SU-DHL-6 (cell line): Measurements from ENCODE around the gene FKBP10.

Experiments used
- EZH2phosphoT487 ChIP-seq: fragments of 200-600 bp; sonication (generic), shearing (Covaris generic); conservative IDR thresholded peaks from 2 replicates; pipeline ENCODE4 v1.6.1; 2018; ENCODE audit warnings: mild to moderate bottlenecking, antibody characterized with exemption, low read length, moderate library complexity, mixed read lengths
- TF ChIP-seq, protein P1 (sequence below): fragments of 200-600 bp; sonication (generic); IDR thresholded peaks from one replicate; pipeline ENCODE4 v1.5.1; 2017; ENCODE audit warnings: antibody characterized with exemption, mild to moderate bottlenecking, low read length, moderate library complexity; ENCODE audit not compliant: insufficient read depth, poor library complexity, severe bottlenecking

DNA sequence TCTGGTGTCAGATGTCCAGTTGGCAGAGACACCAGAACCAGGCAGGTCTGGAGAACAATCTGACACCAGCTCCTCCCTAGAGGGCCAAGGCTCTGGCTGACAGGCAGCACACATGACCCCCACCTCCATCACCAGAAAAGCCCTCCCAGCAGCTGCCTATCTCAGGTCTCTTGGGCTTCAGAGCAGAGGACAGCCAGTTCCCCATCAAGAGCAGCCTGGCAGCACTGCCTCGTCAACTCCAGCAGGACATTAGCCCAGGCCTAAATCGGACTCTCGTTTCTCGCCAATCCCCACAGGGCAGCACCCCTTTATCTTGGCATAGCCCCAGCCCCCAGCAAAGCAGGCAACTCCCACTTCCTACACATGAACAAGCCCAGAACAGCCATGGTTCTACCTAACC, 30.7 kb upstream of the FKBP10 start:
- TF ChIP-seq, protein P1, sequence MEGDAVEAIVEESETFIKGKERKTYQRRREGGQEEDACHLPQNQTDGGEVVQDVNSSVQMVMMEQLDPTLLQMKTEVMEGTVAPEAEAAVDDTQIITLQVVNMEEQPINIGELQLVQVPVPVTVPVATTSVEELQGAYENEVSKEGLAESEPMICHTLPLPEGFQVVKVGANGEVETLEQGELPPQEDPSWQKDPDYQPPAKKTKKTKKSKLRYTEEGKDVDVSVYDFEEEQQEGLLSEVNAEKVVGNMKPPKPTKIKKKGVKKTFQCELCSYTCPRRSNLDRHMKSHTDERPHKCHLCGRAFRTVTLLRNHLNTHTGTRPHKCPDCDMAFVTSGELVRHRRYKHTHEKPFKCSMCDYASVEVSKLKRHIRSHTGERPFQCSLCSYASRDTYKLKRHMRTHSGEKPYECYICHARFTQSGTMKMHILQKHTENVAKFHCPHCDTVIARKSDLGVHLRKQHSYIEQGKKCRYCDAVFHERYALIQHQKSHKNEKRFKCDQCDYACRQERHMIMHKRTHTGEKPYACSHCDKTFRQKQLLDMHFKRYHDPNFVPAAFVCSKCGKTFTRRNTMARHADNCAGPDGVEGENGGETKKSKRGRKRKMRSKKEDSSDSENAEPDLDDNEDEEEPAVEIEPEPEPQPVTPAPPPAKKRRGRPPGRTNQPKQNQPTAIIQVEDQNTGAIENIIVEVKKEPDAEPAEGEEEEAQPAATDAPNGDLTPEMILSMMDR, result no peak
- no peak for TF ChIP-seq EZH2phosphoT487
